Mesenchymal stem cell (in vitro differentiated cells and primary cell): ENCODE data around the gene TSC22D1.
"Not testable (repeated sequence)": the region's sequence is repeated elsewhere in the genome, so short reads cannot be mapped to it uniquely, and the experiment has no call there.

Experiments
- DNase-seq: peaks from one replicate; pipeline ENCODE4 v3.0.0-alpha.2; 2013
- H2AFZ ChIP-seq: one replicate; pipeline ENCODE4 v1.6.1; 2013; ENCODE audit warnings: low read depth, mild to moderate bottlenecking, control low read depth, inconsistent platforms, low read length, moderate library complexity
- H2AK5ac ChIP-seq: 2 replicates; pipeline ENCODE4 v1.6.1; 2013; ENCODE audit warnings: low read length, moderate library complexity, mild to moderate bottlenecking, inconsistent platforms; ENCODE audit not compliant: severe bottlenecking
- H2BK120ac ChIP-seq: one replicate; pipeline ENCODE4 v1.6.1; 2013; ENCODE audit warnings: low read depth, mild to moderate bottlenecking, inconsistent platforms, low read length, moderate library complexity
- H2BK12ac ChIP-seq, 2 experiments: one replicate each; pipeline ENCODE4 v1.6.1; 2013; ENCODE audit warnings: inconsistent platforms in 2 of 2, low read length in 2 of 2, mild to moderate bottlenecking in 2 of 2, moderate library complexity in 2 of 2, control low read depth in 1 of 2
- H2BK15ac ChIP-seq: one replicate; pipeline ENCODE4 v1.6.1; 2013; ENCODE audit warnings: mild to moderate bottlenecking, low read depth, inconsistent platforms; ENCODE audit not compliant: poor library complexity, severe bottlenecking
- H2BK5ac ChIP-seq: 2 replicates; pipeline ENCODE4 v1.6.1; 2013; ENCODE audit warnings: low read depth, mild to moderate bottlenecking, low read length, control low read depth, inconsistent platforms; ENCODE audit not compliant: poor library complexity, severe bottlenecking
- H3K14ac ChIP-seq, 2 experiments: one replicate each; pipeline ENCODE4 v1.6.1; 2013; ENCODE audit warnings: inconsistent platforms in 2 of 2, low read length in 2 of 2, control low read depth in 1 of 2, mild to moderate bottlenecking in 1 of 2, moderate library complexity in 1 of 2
- H3K18ac ChIP-seq, 2 experiments: one replicate each; pipeline ENCODE4 v1.6.1; 2013; ENCODE audit warnings: inconsistent platforms in 2 of 2, low read length in 2 of 2, control low read depth in 1 of 2, low read depth in 1 of 2, mild to moderate bottlenecking in 1 of 2
- H3K23ac ChIP-seq, 2 experiments: one replicate each; pipeline ENCODE4 v1.6.1; 2013; ENCODE audit warnings: inconsistent platforms in 2 of 2, low read length in 2 of 2, mild to moderate bottlenecking in 2 of 2, moderate library complexity in 2 of 2, control low read depth in 1 of 2
- H3K27ac ChIP-seq: 2 replicates; pipeline ENCODE4 v1.5.1; 2013; ENCODE audit warnings: mild to moderate bottlenecking, moderate library complexity, low read length, control low read depth, inconsistent platforms; ENCODE audit not compliant: poor library complexity, severe bottlenecking
- H3K27me3 ChIP-seq, 2 experiments: 2 replicates each; pipeline versions ENCODE4 v1.6.1 to v1.7.0; 2013; ENCODE audit warnings: low read length in 2 of 2, mild to moderate bottlenecking in 2 of 2, moderate library complexity in 2 of 2, control low read depth in 1 of 2, inconsistent platforms in 1 of 2; ENCODE audit not compliant: control insufficient read depth in 1 of 2, insufficient read depth in 1 of 2
- H3K36me3 ChIP-seq, 2 experiments: 2 replicates each; pipeline versions ENCODE4 v1.6.1 to v1.7.0; 2013; ENCODE audit warnings: low read length in 2 of 2, control low read depth in 1 of 2, inconsistent platforms in 1 of 2, low read depth in 1 of 2, mild to moderate bottlenecking in 1 of 2; ENCODE audit not compliant: insufficient read depth in 2 of 2, control insufficient read depth in 1 of 2
- H3K4ac ChIP-seq, 2 experiments: one replicate each; pipeline ENCODE4 v1.6.1; 2013; ENCODE audit warnings: inconsistent platforms in 2 of 2, low read length in 2 of 2, mild to moderate bottlenecking in 2 of 2, moderate library complexity in 2 of 2, control low read depth in 1 of 2, low read depth in 1 of 2
- H3K4me1 ChIP-seq: 2 replicates; pipeline ENCODE4 v1.6.1; 2013; ENCODE audit warnings: low read depth, low read length, control low read depth; ENCODE audit not compliant: control insufficient read depth, insufficient read depth
- H3K4me2 ChIP-seq: 2 replicates; pipeline ENCODE4 v1.6.1; 2013; ENCODE audit warnings: low read length, mild to moderate bottlenecking, inconsistent platforms; ENCODE audit not compliant: poor library complexity, severe bottlenecking
- H3K4me3 ChIP-seq, 2 experiments: 2 replicates each; pipeline versions ENCODE4 v1.5.1 to v1.7.0; 2013; ENCODE audit warnings: low read length in 2 of 2, mild to moderate bottlenecking in 2 of 2, control low read depth in 1 of 2, low read depth in 1 of 2; ENCODE audit not compliant: insufficient read depth in 1 of 2
- H3K79me1 ChIP-seq: replicated peaks from 2 replicates; pipeline ENCODE4 v1.6.1; 2013; ENCODE audit warnings: mild to moderate bottlenecking, control low read depth, low read length, inconsistent platforms; ENCODE audit not compliant: poor library complexity, severe bottlenecking
- H3K9ac ChIP-seq: 2 replicates; pipeline ENCODE4 v1.7.0; 2013; ENCODE audit warnings: mild to moderate bottlenecking, low read length, moderate library complexity
- H3K9me3 ChIP-seq: 2 replicates; pipeline ENCODE4 v1.7.0; 2013; ENCODE audit warnings: mild to moderate bottlenecking, low read length; ENCODE audit not compliant: control insufficient read depth
- H4K8ac ChIP-seq: one replicate; pipeline ENCODE4 v1.6.1; 2013; ENCODE audit warnings: inconsistent platforms, mild to moderate bottlenecking, low read length, moderate library complexity
- H4K91ac ChIP-seq: one replicate; pipeline ENCODE4 v1.6.1; 2013; ENCODE audit warnings: mild to moderate bottlenecking, low read length, inconsistent platforms
- WGBS: methylation state at CpG from one replicate; pipeline ENCODE4 v1.1.7; 2013; ENCODE audit warnings: mixed read lengths; 5-methylcytosine and 5-hydroxymethylcytosine counted together

The TSC22D1 gene

DNA sequence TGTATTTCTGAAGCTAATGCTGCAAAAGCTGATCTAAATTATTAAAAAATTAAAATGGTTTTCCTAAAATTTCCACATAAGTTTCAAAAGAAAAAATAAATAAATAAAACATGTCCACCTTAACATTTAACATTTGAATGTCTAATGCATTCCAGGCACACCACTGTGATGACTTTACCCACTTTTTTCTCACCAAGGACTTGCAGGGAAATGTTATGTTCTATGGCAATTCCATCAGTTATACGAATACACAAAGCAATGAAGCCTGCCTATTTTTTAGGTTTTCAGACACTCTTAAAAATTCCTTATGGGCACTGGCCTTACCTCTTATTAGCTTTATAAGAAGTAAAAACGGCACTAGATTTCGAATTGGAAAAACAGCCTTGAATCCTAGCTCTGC is 10.2 kb downstream of the TSC22D1 start:
- no peaks in the 10 kb centered on the region for H3K27me3 ChIP-seq
- H3K9me3 ChIP-seq = no peaks in the 10 kb centered on the region
- H3K23ac ChIP-seq = no peak overlapping the region
- 96% methylated on average over 3 of the region's 3 CpGs for WGBS
- H4K8ac ChIP-seq = no peak overlapping the region
- no peak overlapping the region for H3K27ac ChIP-seq
- no peak overlapping the region for H2BK5ac ChIP-seq
- H3K9ac ChIP-seq = no peak overlapping the region
- no peak overlapping the region for H2AFZ ChIP-seq
- no peak overlapping the region for H3K18ac ChIP-seq
- no peak overlapping the region for H4K91ac ChIP-seq
- H3K36me3 ChIP-seq = peaks cover 3 to 39% of the 10 kb centered on the region in 2 experiments
- no peak overlapping the region for H3K14ac ChIP-seq
- no peak overlapping the region for H3K4me3 ChIP-seq
- H2AK5ac ChIP-seq = no peak overlapping the region
- no peak overlapping the region for H3K4me2 ChIP-seq
- no peak overlapping the region for H3K4ac ChIP-seq
- DNase-seq = no peak
- H2BK15ac ChIP-seq = no peak overlapping the region
- no peak overlapping the region for H2BK12ac ChIP-seq
- H2BK120ac ChIP-seq = no peak overlapping the region
- peaks cover under 1% of the 10 kb centered on the region for H3K79me1 ChIP-seq
- H3K4me1 ChIP-seq = peaks cover 4% of the 10 kb centered on the region

- Histone ChIP-seq H3K23ac (no peak overlapping the region), H4K8ac (no peak overlapping the region), H3K27ac (no peak overlapping the region), H3K9ac (no peak overlapping the region), H2BK5ac (no peak overlapping the region), H3K4me1 (peaks cover 2% of the 10 kb centered on the region), H3K9me3 (no peaks in the 10 kb centered on the region), H2BK15ac (no peak overlapping the region), H2BK12ac (no peak overlapping the region), H2AK5ac (no peak overlapping the region), H3K18ac (no peak overlapping the region), H2AFZ (no peak overlapping the region), H3K79me1 (peaks cover 2% of the 10 kb centered on the region), H3K4me3 (no peak overlapping the region), H3K4ac (no peak overlapping the region), H3K27me3 (no peaks in the 10 kb centered on the region), H4K91ac (no peak overlapping the region), H2BK120ac (no peak overlapping the region), H3K14ac (no peak overlapping the region), H3K4me2 (no peak overlapping the region), H3K36me3 (peaks cover 3 to 35% of the 10 kb centered on the region in 2 experiments)
- DNase-seq = no peak
- 94% methylated on average over 2 of the region's 2 CpGs for WGBS
Observed at GRCh38 chr13:44564936-44565335, 11.2 kb downstream of the TSC22D1 start.

DNA sequence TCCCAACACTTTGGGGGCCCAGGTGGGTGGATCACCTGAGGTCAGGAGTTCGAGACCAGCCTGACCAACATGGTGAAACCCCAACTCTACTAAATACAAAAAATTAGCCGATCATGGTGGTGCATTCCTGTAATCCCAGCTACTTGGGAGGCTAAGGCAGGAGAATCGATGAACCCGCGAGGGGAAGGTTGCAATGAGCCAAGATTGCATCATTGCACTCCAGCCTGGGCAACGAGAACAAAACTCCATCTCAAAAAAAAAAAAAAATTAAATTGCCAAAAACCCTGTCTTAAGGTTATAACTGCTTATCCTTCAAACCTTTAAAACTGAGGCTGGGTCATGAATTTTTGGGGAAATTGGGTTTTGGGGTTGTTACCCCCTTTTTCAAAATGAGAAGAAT is 13.3 kb downstream of the TSC22D1 start:
- not testable (repeated sequence) for H2BK120ac ChIP-seq, H2AK5ac ChIP-seq, H3K18ac ChIP-seq, H3K4me3 ChIP-seq, H3K4me2 ChIP-seq, H2BK15ac ChIP-seq, H2BK5ac ChIP-seq, H2AFZ ChIP-seq, H2BK12ac ChIP-seq, H3K79me1 ChIP-seq, H3K4ac ChIP-seq, H3K9me3 ChIP-seq, H3K14ac ChIP-seq, H3K4me1 ChIP-seq, H3K27ac ChIP-seq, H3K23ac ChIP-seq, H3K9ac ChIP-seq, H4K8ac ChIP-seq, H3K27me3 ChIP-seq, H4K91ac ChIP-seq, DNase-seq
- H3K36me3 ChIP-seq = peaks cover 3 to 27% of the 10 kb centered on the region in 2 experiments
- 97% methylated on average over 5 of the region's 6 CpGs for WGBS

- Histone ChIP-seq H4K91ac (no peak overlapping the region), H2BK5ac (no peak overlapping the region), H3K27ac (no peak overlapping the region), H3K4me3 (no peak overlapping the region), H3K27me3 (no peaks in the 10 kb centered on the region), H3K18ac (no peak overlapping the region), H3K9ac (no peak overlapping the region), H2BK12ac (no peak overlapping the region), H3K4me1 (peaks cover 2% of the 10 kb centered on the region), H3K36me3 (peaks cover 12 to 30% of the 10 kb centered on the region in 2 experiments), H4K8ac (no peak overlapping the region), H2AFZ (no peak overlapping the region), H3K4me2 (no peak overlapping the region), H2AK5ac (no peak overlapping the region), H2BK15ac (no peak overlapping the region), H2BK120ac (no peak overlapping the region), H3K14ac (no peak overlapping the region), H3K9me3 (no peaks in the 10 kb centered on the region), H3K23ac (no peak overlapping the region), H3K79me1 (peaks cover 2% of the 10 kb centered on the region), H3K4ac (no peak overlapping the region)
- 100% methylated on average over 1 of the region's 2 CpGs for WGBS
- DNase-seq = no peak
Observed at GRCh38 chr13:44561351-44561750, 14.8 kb downstream of the TSC22D1 start.
